NCI-H146 treated with DMSO at 0.1 percent for 48 hours (cell line): ENCODE results near the gene TGIF1.

Experiments used
- DNase-seq: peaks from one replicate; lab custom pipeline; 2025; ENCODE audit not compliant: unreplicated experiment; lab: John Stamatoyannopoulos, UW

The TGIF1 gene

DNA sequence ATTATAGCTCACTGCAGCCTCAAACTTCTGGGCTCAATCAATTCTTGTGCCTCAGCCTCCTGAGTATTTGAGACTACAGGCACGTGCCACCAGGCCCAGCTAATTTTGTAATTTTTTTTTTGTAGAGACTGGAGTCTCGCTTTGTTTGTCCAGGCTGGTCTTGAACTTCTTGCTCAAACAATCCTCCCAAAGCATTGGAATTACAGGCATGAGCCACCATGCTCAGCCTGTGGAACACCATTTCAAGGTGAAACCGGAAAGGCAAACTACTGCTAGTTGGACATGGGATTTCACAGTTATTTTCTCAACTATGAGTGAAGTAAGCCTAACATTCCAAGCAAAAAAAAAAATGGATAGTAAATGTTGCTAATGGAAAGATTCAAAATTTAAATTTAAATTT, 20.9 kb upstream of the TGIF1 start:
- DNase-seq: no peak

DNA sequence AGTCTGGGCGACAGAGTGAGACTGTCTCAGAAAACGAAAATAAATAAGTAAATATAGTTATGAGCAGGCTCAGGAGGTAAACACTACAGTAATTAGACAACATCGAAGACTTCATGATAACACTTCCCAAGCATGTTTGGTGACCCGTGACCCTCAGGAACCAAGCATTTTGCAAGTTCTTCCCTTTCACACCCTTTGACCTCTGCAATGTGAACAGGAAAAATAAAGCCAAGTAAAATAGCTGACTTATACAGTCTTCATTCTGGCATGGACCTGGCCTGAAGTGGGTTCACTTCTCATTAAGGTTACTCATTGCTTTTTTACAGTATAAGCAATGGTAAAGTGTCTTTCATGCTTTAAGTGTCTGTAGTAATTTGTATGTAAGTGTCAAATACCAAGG, 15.3 kb upstream of the TGIF1 start:
- no peak for DNase-seq

DNA sequence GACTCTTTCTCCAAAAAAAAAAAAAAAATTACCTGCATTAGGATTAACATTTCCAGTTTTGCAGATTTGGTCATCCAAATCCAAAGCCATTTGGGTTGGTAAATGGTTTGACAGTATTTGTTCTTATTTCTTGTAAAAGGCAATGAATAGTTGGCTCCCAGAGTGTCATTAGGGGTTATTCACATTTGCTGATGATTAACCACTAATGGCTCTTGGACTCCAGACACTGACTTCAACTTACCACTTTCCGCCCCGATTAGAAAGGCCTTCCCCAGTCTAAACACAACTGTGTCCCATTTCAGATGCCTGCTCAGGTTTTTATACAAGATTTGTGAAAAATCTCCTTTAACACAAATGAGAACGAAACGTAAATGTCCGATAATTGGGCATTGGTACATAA, 9.6 kb upstream of the TGIF1 start:
- no peak for DNase-seq

DNA sequence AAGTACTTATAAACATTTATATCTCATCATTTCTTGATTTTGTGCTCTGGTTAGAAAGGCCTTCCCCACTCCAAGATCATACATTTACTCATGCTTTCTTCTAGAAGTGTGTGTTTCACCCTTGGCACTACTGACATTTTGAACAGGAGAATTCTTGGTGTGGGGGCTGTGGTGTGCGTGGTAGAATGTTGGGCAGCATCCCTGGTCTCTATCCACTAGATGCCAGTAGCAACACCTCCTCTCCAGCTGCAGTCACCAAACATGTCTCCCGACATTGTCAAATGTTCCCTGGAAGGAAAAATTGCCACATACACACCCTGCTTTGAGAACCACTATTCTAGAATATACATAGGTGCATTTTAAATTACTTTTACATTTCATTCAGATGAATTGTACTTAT, 8.7 kb upstream of the TGIF1 start:
- no peak for DNase-seq

DNA sequence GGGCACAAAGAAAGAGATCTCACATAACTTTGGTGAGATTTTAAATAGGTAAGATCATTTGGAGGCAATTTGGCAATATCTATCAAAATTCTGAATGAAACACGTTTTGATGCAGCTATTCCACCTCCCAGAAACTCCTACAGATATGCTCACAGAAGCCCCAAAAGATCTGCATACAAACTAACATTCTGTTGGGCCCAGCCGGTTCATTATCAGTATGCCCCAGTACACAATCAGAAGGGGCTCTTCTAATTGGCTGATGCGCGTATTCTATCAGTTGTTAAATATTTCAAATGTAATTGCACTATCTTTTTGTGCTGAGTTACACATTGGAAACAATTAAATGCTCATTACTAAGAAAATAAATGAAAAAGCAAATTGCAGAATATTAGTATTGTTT, 7.1 kb upstream of the TGIF1 start:
- DNase-seq: no peak

DNA sequence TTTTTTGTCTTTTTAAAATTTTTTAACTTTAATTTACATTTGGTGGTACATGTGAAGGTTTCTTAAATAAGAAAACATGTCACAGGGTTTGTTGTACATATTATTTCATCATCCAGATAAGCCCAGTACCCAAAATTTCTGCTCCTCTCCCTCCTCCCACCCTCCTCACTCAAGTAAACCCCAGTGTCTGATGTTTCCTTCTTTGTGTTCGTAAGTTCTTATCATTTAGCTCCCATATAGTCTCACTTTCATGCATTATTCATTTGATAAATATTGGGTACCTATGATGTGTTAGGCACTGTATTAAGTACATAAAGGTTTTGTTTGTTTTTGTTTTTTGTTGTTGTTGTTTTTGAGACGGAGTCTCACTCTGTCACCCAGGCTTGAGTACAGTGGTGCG, 5.7 kb upstream of the TGIF1 start:
- no peak for DNase-seq

DNA sequence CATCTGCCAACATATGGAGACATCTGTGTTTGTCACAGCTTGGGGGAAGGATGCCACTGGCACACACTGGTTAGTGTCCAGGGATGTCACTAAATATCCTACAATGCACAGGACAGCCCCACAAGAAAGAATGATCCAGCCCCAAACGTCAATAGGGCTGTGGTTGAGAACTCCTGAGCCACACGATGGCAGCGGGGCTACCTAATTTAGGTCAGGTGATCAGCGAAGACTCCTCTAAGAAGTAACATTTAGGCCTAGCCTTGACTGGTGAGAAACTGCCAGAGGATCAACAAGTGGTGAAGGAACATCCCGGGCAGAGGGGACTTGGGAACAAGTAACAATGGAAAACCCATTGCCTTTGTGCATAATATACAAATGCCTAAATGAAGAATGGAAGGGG, 5.0 kb upstream of the TGIF1 start:
- DNase-seq: no peak

DNA sequence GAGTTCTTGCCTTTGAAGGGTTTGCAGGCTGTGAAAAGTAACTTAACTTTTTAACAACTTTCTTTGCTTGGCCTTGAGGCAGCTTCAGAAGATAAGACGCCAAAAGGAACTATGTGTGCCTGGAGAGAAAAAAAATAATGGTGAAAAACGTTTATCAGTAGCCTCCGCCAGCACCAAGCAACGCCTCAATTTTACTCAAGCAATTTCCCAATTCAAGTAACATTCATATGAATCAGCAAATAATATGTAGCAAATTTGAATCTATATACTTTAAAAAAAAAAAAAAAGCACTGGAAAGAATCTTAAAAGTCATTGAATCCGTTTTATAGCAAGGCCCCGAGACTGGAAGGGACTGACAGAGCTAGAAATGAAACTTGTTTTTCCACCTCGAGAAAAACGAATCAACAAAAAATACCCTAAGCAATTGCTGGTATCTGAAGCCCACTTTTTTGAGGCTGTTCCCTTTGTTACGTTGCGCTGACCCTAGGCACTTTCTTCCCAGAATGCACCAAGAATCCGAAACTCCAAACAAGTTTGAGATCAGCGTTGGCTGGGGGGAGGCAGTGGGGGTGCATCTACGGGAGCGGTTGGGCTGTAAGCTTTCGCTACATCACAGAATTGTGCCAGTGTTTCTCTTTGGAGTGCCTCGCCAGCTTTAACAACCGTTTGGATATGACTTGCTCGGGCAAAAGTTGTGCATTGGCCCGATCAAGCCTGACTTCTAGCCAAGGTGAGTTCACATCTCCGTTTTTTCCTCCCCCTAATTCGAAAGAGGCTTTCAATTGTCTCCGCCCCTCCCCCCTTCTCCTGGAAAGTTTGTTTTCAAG, 2.7 kb upstream of the TGIF1 start:
- no peak for DNase-seq

DNA sequence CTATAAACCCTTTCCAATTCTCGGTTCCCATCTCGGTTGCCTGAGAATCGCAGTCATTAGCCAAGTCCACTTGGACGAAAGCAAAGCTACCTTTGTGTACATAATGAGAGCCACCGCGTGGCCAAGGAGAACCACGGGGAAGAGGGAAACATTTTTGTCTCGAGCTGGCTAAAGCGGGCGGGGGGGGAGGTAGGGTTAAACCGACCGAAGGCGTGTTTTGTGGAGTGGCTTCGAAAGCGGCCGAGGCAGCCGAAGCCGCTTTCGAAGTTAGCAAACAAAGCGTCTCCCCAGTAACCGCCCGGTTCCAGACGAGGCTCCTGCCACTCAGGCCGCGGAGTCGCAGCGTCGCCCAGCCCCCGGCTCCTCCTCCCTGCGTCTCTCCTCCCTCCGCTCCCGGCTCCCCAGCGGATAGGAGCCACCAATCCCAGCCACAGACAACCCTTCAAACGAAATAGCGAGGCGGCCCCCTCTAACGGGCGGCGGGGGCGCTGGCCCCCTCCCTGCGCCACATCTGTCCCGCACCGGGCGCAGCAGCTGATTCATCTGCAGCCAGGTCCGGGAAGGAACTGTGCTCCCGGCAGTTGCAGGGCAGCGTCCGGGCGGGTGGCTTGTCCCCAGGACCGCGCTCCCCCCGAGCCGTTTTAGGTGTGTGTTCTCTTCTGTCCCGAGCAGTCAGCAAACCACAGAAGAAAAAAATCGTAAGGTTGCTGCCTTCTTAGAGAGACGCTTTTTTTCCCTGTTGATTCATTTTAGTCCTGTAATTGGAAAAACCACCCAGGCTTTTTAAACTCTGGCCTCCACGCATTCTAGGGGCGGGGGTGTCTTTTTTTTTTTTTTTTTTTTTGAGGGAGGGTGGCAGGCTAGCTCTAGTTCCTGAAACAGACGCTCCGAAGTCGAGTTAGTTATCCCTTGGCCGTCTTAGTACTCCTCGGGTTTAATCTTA, 1.8 kb upstream of the TGIF1 start:
- DNase-seq: peak; percentile 74

DNA sequence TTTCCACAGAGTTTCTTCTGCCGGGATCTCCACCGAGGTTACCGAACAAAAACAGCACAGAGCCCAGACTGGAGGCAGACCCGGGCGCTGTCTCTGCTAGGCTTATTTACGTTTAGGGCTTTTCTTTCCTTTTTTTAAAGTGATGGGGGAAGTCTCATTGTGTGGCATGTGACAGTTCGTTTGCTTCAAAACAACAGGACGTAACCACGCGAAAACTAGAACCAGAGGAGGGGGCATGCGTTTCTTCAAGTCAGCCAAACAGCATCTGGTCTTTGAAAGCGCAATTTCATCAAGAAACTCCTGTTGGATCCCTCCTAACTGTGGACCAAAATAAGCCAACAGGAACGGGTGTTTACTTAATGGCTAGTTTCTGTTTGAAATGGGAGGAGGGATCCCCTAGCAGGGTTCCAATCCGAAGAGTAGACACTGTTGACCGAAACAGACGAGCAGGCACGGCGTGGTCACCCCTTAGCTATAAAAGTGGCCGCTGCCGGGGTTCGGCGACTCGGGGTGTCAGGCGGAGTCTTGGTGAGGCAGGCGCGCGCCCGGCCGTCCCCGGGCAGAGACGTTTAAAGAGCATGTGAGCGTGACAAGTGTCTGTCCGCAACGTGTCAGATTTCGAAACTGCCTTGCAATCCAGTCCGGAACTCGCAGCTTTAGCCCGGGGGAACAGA, 997 bp upstream of the TGIF1 start:
- DNase-seq: no peak

DNA sequence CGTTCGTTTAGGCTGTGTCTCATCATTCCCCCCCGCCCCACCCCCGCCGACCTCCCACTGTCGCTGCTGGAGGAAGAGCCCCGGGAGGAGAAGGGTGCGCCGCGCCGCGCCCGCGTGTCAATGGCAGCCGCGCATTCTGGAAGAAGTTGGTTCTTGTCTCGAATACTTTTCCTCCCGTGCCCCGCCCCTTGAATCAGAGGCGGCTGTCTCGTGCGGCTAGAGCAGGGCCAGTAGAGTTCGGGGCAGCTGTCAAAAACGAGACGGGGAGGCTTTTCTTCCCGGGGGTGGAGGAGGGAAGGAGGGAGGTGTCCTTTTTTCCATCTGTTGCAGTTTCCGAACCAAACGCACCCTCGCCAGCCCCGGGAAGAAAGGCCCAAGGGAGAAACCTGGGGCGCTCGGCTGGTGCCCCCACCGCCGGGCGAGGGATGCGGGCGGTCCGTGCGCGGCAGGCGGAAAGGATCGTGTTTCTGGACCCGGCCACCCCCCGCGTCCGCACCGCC, 410 bp upstream of the TGIF1 start:
- no peak for DNase-seq

DNA sequence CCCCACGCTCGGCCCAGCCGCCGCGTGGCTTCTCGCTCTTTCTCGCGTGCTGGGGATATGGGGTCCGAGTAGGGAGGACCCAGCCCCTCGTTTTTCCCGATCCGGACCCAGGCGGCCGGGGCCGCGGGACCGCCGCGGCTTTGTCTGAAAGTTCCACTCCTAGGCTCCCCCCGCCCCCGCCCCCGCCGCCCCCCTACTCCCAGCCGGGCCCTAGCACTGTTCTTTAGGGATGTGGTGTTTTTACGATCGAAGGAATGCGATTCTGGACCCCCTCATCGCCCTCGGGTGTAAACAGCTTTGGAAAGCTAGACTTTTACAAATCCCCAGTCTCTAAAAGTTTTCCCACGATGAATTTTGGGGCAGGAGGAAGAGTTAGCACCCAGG, 819 bp downstream of the TGIF1 start:
- DNase-seq: no peak

DNA sequence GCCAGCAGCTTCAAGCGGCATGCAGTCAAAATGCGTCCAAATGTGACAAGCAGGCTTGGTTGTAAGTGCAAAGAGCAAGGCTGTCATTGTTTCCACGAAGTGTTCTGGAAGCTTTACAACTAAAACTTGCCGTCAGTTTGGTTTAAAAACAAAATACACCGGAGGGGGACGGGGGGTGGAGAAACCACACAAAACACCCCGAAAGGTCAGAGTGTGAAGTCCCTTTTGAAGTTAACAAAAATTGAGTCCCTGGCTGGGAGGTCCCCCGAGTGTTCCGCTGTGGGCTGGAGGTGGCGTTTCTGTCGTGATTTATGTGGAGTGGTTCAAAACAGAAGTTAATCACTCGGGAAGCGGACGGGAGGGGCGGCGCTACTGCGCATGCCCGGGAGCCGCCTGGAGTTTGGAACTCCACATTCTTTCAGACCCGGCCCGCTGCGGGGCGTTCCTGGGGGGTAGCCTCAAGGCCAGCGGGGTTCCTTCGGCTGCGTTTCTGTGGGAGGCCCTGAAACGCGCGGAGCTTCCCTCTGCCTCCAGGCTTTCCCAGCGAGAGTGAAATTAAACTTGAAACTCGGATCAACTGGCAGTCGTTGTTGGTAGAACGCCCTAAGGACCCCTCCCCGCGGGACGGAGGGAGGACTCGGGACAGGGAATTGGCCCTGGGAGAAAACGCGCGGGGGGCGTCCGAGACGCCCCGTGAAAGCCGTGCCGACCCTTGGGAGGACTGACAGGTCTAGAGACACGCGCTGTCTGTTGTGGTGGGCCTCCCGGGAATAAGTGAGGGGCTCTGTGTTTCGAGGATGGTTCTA, 1.4 kb downstream of the TGIF1 start:
- DNase-seq: no peak

DNA sequence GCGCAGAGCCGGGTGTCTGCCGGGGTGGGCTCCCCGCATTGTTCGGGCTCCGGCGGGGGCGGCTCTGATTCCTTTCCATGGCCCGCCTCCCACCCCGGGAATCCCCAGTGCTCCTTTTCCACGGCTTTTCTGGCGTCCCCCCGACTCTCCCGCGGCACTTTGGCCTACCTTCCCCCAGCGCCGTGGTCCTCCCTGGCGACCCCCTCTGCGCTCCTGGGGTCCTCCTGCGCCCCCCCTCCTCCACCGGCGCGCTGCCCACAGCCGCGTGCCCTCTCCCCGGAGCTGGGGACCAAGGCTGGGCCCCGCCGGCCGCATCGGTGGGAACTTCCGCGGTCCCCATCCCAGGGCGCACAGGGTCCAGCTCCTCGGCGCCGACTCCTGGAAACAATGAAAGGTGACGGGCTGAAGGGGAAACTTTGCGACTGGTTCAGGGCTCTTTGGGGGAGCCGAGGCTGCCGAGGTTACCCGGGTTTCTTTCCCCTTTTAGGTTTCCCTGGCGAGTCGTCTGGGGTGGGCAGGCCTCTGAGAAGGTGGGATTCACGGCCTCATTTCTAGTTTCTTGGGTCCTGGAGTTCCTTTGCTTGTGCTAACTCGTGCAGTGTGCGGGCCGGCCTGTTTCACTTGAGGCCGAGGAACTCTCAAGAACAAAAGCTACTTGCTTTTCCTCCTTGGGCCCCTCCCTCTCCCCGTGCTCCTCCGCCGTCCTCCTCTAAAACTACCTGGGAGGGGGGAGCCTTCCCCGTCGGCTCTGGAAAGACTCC, 2.2 kb downstream of the TGIF1 start:
- DNase-seq: no peak

DNA sequence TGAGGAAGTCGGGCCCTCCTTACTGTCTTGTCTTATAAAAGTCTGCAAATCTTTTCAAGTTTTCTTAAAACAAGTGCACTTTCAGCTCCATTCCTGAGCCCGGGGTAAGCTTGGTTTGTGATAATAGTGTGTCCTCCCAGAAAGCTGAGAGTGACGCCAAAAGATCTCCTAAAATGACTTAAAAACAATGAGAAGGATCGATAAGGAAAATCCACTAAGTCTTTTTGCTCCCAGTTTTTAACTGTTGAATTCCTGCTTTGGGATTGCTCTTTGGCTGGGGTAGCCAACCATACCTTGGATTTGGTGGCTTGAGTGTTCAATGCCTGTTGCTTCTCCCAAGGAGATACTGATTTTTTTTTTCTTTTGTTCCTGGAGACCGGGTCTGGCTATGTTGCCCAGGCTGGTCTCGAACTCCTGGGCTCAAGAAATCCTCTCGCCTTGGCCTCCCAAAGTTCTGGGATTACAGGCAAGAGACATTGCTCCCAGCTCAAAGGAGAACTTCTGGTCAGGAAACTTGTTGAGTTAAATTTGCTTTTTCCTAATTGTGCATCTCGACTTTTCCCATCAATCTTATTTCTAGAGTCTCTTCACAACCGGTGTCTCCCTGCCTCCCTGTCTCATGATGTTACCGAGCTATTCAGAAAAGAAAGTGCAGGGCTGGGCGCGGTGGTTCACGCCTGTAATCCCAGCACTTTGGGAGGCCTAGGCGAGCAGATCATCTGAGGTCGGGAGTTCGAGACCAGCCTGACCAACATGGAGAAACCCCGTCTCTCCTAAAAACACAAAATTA, 3.0 kb downstream of the TGIF1 start:
- DNase-seq: no peak

DNA sequence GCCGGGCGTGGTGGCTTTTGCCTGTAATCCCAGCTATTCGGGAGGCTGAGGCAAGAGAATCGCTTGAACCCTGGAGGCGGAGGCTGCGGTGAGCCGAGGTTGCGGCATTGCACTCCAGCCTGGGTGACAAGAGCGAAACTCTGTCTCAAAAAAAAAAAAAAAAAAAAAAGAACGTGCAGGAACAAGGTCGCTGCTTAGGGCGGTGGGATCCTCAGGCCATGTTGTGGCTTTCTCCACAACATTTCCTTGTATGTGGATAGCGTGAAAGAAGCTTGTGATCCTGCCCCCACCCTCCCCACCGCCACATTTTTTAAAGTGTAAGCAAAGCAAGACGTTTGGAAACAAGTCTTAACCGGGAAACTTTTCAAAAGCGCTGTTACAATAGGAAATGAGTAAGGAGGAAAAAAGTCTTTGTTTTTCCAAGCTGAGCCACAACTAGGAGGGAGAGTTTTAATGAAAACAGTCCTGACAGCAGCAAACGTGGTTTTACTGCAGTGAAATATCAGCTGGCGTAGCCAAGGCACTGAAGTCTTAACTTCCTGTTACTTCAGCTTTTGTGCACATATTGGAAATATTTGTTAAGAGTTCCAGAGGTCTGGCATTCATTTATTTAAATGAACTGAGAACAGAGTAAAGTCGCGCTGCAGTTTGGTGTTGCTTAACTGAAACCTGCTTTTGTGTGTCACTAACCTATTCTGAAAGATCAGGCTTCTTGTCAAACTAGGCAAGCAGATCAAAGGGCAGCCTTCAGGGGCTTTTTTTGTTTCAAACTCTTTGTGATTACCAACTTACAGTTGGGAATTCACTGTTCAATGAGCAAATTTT, 3.8 kb downstream of the TGIF1 start:
- no peak for DNase-seq

DNA sequence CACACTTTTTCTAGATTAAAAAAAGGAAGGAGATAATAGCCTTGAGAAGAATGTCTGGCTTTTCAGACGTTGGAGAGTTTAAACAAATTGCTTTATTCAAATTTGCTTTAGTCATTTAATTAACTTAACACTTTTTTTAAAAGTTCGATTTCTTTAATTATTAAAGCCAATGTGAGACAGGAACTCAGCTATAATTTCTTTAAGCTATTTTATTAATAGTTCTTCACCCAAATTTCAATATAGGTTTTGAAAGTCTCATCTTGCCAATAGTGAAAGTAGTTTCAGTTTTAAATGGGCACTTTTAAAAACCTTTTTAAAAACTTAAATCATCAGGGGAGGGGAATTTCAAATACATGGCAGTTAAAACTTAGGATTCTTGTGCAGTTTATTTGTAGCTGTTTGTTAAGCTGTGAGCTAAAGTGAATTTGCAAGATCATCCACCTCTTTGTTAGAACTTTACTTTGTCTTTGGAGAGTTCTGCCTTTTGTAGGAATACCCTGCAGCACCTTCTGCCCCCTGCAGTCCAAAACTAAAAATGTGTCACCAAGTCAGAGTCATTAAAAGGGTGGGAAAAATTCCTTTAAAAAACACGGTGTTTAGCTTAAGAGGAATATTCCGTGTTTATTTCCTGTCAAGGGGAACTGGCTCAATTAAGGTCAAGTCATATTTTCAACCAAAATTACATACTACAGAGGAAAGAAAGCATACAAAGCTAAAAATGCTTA, 4.6 kb downstream of the TGIF1 start:
- peak; percentile 23 for DNase-seq
